Measurements from ENCODE around the gene FBXO21.

DNA sequence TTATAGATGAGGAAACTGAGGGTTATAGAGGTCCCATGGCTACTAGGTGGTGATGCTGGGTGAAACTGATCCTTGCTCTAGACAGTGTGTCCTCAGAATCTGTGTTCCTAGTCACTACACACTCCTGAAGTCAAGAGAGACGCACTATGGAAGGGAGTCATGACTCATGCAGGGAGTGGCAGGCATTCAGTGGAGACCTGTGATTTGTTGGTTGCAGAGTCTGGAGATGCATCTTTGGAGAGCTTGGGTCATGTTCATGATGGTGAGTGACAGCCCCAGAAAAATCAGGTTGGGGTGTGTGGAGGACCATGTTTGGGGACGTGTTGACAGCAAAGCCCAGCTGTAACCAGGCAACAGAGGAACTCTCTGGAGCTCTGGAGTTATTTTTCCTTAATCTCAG, 38.0 kb upstream of the FBXO21 start:
- TF ChIP-seq EZH2phosphoT487 (IDR thresholded peaks at IDR 0.05; ENCODE audit: borderline replicate concordance, low read length) (no peak), EZH2 (IDR thresholded peaks at IDR 0.05; ENCODE audit: low read length, unreplicated experiment) (no peak)
- TF ChIP-seq, protein P1, sequence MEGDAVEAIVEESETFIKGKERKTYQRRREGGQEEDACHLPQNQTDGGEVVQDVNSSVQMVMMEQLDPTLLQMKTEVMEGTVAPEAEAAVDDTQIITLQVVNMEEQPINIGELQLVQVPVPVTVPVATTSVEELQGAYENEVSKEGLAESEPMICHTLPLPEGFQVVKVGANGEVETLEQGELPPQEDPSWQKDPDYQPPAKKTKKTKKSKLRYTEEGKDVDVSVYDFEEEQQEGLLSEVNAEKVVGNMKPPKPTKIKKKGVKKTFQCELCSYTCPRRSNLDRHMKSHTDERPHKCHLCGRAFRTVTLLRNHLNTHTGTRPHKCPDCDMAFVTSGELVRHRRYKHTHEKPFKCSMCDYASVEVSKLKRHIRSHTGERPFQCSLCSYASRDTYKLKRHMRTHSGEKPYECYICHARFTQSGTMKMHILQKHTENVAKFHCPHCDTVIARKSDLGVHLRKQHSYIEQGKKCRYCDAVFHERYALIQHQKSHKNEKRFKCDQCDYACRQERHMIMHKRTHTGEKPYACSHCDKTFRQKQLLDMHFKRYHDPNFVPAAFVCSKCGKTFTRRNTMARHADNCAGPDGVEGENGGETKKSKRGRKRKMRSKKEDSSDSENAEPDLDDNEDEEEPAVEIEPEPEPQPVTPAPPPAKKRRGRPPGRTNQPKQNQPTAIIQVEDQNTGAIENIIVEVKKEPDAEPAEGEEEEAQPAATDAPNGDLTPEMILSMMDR (conservative IDR thresholded peaks at IDR 0.05; ENCODE audit: low read depth, low read length), result no peak
